ENCODE measurements around the gene FNDC3B.

DNA sequence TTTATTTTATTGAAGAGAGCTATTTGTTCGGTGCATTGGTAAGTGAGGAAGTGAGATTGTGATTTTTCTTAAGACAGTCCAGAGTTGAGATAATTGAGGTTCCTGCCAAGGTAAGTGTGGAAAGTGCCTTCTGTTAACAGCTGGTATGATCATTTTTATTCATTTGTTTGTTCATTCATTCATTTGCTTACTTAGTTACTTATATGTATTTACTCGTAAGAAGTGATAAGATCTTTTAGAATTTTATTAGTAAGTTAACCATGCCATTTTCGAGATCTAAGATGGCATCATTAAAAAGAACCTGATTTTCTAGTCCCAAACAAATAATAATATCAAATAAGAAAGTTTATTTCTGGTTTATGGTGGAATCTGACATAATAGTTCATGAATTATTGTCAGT lies 258.9 kb downstream of the FNDC3B start:
- TF ChIP-seq POLR2A (IDR thresholded peaks at IDR 0.05; ENCODE audit: low read length) (no peak), CHD2 (IDR thresholded peaks at IDR 0.05; ENCODE audit: low read length, partially characterized antibody) (no peak)

Measured in A549 (cell line).